GM21447 (cell line): Measurements from ENCODE around the gene CCL13.
"Not testable (repeated sequence)": the region's sequence is repeated elsewhere in the genome, so short reads cannot be mapped to it uniquely, and the experiment has no call there.

Experiments used
- ATAC-seq: cut with Tn5 transposase; IDR thresholded peaks from one replicate; pipeline ENCODE4 v1.9.1; 2021; ENCODE audit not compliant: unreplicated experiment

Gene CCL13

GRCh38 chr17:34356194-34356593 is at the start of gene CCL13:
TSS of gene CCL13 (plus strand) at chr17:34356480. CDS start at chr17:34356527, 47 bp downstream.
- ATAC-seq: no peak

GRCh38 chr17:34307110-34307509 is 49.2 kb upstream of the CCL13 start:
- ATAC-seq: no peak

GRCh38 chr17:34308371-34308770 is 47.9 kb upstream of the CCL13 start:
- ATAC-seq: no peak

- ATAC-seq: no peak
Measured at GRCh38 chr17:34311291-34311690, 45.0 kb upstream of the CCL13 start.

- ATAC-seq: no peak
Measured at GRCh38 chr17:34312080-34312479, 44.2 kb upstream of the CCL13 start.

- ATAC-seq: no peak
Measured at GRCh38 chr17:34313164-34313563, 43.1 kb upstream of the CCL13 start.

- ATAC-seq: no peak
Measured at GRCh38 chr17:34314279-34314678, 42.0 kb upstream of the CCL13 start.

- no peak for ATAC-seq
Measured at GRCh38 chr17:34318474-34318873, 37.8 kb upstream of the CCL13 start.

- ATAC-seq: no peak
Measured at GRCh38 chr17:34319039-34319483, 37.2 kb upstream of the CCL13 start, which contains the start of gene CCL8. TSS of gene CCL8 (plus strand) at chr17:34319435. CDS start at chr17:34319502, 67 bp downstream.

GRCh38 chr17:34321964-34322363 is 34.3 kb upstream of the CCL13 start:
- no peak for ATAC-seq

- not testable (repeated sequence) for ATAC-seq
Measured at GRCh38 chr17:34327580-34327979, 28.7 kb upstream of the CCL13 start.

GRCh38 chr17:34337701-34338100 is 18.6 kb upstream of the CCL13 start:
- ATAC-seq: no peak

- no peak for ATAC-seq
Measured at GRCh38 chr17:34339138-34339770, 17.0 kb upstream of the CCL13 start.

- no peak for ATAC-seq
Measured at GRCh38 chr17:34341916-34342315, 14.4 kb upstream of the CCL13 start.

- ATAC-seq: no peak
Measured at GRCh38 chr17:34347063-34347462, 9.2 kb upstream of the CCL13 start.

GRCh38 chr17:34349751-34350150 is 6.5 kb upstream of the CCL13 start:
- ATAC-seq: no peak

GRCh38 chr17:34351096-34351495 is 5.2 kb upstream of the CCL13 start:
- ATAC-seq: no peak

GRCh38 chr17:34352191-34352590 is 4.1 kb upstream of the CCL13 start:
- no peak for ATAC-seq

GRCh38 chr17:34354637-34355036 is 1.6 kb upstream of the CCL13 start:
- no peak for ATAC-seq

- ATAC-seq: no peak
Measured at GRCh38 chr17:34357398-34357797, 1.1 kb downstream of the CCL13 start.

- ATAC-seq: no peak
Measured at GRCh38 chr17:34358631-34359030, 2.4 kb downstream of the CCL13 start.

- ATAC-seq: no peak
Measured at GRCh38 chr17:34360601-34361270, 4.5 kb downstream of the CCL13 start.
